GM21528 (cell line): ENCODE results near the gene SLC30A9.

Experiments used
- ATAC-seq: cut with Tn5 transposase; IDR thresholded peaks from one replicate; pipeline ENCODE4 v1.9.1; 2021; ENCODE audit warnings: mild to moderate bottlenecking, moderate library complexity; ENCODE audit not compliant: unreplicated experiment, low FRiP score

Gene SLC30A9

DNA sequence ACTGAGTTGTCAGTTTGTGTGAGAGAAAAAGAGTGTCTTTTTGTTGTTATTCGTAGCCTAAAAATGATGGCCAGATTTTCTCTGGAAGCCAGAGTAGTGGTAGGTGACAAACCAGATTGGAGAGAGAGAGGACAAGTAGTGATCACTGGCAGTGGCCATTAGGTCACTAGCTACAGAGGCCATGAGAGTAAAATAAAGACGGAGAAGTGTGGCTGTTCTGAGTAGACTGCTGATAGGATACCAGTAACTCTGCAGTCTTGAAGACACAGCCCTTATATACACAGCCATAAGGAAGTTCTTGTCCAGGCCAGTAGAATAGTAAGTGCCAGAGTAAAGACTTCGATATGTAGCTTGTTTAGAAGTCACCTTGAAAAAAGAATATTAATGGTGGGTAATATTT, 7.7 kb downstream of the SLC30A9 start:
- no peak for ATAC-seq

DNA sequence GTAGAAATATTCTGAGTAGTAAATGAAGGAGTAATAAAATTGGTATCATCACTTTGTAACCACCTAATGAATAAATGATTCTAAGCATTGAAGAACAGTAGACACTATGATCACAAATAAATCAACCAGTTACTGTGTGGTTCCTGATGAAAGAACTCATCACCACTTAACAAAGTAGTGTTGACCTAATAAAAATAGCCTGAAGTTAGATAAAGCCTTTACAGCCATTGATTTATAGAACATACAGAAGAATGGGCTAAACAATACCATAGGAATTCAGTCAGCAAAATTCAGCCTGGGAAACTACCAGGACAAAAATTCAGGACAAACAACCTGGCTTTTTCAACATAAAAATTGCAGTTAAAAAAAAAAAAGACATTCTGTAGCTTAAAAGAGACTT, 9.0 kb downstream of the SLC30A9 start:
- ATAC-seq, result no peak

DNA sequence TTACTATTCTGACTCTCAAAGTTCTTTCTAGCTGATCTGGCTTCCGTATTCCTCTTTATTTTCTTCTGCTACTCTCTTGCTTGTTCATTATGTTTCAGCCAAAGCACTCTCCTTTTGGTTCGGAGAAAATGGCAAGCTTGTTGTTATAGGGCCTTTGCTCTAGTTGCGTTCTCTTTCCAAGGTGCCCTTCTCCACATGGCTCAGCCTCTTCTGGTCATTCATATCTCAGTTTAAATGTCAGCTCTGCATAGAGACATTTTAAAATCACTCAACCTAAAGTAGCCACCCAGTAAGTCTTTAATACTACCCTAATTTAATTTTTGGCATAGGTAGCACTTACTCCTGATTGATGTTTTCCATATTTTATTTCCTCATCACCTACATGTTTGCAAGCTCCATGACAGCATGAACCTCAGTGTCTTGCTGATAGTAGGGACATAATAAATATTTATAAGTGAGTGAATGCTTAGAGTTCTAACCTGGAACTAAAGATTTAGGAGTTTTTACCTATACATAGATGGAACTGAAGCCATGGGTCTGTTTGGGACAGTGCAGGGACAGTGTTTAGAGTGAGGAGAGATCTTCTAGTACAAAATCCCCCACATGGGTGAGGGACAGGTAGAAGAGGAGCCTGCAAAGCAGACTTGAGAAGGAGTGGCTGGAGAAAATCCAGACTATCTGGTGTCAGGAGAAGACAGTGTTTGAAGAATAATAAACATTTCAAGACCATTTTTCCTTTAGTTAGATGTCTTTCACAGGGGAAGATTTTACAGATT, 17.9 kb downstream of the SLC30A9 start:
- ATAC-seq, result no peak

DNA sequence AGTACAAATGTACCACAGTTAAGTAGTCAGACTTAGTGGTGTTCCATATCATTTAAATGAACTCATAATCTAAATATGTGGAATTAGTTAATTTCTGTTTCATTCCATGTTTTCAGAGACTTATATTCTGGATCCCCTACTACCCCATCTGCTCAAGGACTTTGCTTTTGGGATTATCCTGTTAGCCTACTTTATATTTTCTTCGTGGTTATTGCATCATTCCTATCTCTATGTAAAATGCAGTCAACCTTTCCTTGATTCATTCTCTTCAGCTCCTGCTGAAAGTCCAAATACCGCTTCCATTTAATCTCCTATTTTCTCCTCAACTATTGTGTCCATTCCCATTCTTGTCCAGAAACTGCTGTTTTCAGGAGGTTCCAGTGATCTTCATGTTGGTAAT, 25.1 kb downstream of the SLC30A9 start:
- no peak for ATAC-seq

DNA sequence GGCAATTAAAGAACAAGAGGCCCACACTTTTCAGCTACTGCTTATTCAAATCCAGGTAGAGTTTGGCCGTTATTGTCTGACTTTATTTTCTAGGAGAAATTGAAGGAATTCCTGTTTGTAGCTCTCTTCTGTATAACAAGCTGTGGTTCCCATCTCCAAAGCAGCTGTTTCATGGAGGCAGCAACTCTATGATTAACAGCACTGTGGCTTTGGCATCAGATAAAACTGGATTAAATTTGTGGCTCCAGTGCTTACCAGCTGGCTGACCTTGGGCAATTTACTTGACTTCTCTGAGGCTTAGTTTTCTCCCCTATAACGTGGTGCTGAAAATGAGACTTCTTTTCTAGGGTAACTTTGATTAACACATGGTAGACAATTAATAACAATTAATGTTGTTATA, 28.1 kb downstream of the SLC30A9 start:
- no peak for ATAC-seq

DNA sequence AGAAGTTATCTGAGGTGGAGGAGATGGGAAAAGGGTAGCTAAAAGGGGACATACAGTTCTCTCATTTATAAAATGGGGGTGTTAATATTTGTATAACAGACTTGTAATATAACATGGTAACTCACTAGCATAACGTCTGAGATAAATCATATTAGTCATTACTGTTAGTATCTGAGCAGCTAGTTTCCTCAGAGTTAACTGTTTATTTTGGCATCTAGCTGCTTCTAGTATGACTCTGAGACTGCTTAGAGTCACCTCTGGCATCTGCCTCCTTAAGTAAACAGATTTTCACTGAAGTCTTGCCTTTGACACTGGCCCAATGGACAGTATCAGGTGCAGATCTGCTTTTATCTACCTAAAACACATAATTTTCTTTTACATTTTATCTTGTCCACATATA, 58.1 kb downstream of the SLC30A9 start:
- no peak for ATAC-seq

DNA sequence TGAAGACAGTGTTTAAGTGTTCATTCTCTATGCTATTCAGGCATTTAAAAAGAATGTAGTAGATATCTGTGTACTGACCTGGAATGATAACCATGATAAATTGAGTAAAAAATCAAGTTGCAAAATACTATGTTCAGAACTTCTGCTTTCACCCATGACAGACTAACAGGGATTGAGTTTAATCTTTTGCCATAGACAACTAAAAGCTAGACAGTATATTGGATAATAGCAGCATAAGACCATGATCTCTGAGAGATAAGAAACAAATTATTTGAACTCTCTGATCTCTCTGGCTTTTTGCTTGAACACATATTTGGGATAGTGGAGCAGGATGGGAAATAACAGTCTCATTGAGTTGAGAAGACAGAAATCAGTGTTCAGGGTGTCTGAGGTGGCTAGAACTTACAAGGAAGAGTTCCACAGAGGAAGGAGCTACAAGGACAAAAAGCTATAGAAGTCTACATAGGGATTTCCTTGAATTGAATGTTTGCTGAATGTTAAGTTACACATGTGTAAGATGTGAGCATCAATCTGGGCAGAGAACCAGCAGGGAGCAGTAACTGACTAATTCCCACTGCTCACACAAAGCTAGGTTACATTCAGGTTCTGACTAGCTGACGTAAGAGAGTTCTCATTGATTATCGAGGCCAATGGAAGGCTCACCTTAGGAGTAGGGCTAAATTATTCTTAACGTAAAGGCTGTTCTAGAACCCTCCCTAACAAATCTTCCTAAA, 60.4 kb downstream of the SLC30A9 start:
- ATAC-seq, result no peak

DNA sequence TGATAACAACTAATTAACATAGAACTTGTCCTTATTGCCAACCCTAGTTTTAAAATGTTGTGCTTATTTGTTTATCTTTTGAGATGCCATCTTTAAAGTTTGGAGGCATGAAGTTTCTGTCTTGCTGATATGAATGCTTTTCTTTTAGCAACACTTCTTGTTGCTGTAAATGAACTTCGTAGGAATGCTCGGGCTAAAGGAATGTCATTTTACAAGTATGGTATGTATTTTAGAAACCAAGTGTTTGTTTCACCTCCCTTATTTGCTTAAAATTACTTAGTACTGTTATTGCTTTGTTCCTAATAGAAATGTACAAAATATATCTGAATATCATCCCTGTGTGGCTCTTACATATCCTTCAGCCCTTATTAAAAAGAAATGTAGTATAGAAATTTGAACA, 76.1 kb downstream of the SLC30A9 start:
- ATAC-seq, result no peak

DNA sequence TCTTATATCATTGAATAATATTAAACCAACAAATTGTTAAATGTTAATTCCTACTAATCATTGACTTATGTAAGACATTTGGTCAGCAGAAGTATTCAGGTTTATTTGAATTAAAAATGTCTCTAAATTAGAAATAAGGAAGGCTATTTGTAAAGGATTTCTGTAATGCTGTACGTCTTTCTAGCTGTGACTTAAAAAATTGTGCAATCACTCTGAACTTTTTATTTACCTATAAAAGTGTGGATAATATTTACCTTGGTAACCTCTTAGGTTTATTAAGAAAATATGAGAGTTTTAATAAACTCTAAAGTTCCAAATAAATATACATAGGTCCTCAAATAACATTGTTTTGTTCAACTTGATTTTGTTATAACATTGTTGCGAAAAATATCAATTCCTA, 76.9 kb downstream of the SLC30A9 start:
- ATAC-seq, result no peak

DNA sequence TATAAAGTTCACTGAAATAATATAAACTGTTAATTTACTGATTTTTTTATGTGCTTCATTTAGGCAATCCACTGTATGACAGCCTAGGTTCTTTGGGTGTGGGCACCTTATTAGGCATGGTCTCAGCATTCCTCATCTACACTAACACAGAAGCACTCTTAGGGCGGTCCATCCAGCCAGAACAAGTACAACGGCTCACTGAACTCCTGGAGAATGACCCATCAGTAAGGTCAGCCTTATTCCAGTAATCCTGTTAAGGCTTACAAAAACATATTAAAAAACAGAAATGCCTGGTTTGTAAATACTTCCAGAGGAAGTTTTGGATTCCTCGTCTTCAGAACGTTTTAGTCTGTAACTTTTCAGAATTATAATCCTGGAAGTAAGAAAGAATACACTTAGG, 80.1 kb downstream of the SLC30A9 start:
- no peak for ATAC-seq

DNA sequence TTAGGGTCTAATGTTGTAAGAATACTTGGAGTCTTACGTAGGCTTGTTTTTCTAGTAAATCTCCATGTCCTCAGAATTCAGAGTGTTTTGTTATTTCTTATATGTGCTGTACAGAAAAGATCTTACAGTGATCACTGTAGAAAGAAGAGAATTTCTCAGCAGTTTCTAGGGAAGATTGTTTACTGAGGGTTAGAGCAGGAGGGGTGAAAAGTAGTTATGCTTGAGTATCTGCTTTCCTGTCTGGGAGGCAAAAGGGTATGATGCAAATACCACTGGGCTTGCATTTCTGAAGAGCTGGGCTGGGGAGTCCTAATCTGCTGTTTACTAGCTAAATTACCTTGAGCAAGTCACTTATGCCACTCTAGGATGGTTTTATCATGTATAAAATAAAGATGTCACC, 84.0 kb downstream of the SLC30A9 start:
- no peak for ATAC-seq

DNA sequence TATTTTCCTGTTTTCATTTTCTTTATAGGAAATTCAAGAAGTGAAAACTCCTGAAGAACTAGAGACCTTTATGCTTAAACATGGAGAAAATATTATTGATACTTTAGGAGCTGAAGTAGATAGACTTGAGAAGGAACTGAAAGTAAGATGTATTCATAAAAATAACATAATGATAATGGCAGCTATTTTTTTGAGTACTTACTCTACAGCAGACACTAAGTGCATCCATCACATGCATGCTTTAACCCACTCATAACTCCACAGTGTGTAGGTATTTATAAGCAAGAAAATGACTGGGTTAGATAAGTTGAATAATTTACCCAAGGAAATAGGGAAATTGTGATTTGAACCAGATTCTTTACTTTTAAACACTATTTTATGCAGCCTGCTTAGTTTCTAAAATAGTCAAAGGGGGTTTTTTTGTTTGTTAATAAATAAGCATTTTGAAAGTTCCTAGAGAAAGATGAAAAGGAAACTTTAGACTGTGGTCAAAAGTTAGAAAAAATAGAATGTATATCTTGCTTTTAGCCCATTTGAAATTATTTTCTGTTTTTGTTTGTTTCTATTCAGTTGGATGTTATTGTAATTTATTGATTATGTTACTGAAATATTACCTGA, 88.0 kb downstream of the SLC30A9 start:
- ATAC-seq, result peak; percentile 90

DNA sequence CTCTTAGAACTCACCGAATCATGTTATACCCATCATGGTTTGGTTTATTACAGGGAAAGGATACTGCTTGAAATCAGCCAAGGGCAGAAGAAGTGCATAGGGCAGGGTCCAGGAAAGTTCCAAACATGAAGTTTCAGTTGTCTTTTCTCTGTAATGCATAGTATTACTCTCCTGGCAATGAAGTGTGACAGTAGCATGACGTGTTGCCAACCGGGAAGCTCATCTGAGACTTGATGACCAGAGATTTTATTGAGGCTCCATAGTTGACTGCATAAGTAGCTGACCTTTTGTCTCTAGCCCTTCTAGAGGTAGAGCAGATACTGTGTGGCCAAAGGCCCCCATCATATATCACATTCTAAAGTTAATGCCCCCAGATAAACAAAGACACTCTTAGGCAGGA, 90.0 kb downstream of the SLC30A9 start:
- peak; percentile 40 for ATAC-seq

DNA sequence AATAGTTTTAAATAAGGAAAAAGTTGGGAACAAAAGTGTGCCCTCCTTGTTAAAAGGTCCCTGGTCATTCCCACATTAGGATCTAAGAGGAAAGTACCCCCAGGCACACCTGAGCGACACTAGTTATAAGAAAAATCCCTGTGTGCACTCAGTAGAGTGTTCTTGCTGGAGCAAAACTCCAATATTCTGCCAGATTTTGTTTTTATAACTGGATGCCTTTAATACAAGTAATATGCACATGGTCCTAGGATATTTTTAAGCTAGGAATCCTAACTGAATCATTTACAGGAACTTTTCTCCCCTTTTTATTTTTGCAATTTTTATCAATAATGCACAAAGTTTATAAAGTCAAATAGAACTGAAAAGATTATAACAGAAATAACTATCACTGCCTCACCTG, 93.5 kb downstream of the SLC30A9 start:
- ATAC-seq, result no peak

DNA sequence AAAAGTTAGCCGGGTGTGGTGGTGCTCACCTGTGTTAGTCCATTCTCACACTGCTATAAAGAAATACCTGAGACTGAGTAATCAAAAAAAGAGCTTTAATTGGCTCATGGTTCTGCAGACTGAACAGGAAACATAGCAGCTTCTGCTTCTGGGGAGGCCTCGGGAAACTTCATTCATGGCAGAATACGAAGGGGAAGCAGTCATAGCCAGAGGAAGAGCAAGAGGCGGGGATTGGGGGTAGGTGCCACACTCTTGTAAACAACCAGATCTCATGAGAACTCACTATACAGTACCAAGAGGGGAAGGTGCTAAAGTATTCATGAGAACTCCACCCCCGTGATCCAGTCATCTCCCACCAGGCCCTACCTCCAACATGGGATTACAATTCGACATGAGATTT, 98.1 kb downstream of the SLC30A9 start:
- no peak for ATAC-seq

DNA sequence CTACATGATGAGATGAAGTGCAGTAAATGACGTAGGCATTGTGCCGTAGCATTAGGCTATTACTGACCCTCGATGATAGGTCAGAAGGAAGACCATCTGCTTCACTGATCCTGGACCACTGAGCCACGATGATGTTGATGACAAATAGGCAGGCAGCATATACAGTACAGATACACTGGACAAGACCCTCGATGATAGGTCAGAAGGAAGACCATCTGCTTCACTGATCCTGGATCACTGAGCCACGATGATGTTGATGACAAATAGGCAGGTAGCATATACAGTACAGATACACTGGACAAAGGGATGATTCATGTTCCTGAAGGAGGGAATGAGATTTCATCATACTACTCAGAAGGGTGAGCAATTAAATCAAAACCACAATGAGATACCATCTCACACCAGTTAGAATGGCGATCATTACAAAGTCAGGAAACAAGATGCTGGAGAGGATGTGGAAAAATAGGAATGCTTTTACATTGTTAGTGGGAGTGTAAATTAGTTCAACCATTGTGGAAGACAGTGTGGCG, 111.2 kb downstream of the SLC30A9 start:
- ATAC-seq, result no peak

DNA sequence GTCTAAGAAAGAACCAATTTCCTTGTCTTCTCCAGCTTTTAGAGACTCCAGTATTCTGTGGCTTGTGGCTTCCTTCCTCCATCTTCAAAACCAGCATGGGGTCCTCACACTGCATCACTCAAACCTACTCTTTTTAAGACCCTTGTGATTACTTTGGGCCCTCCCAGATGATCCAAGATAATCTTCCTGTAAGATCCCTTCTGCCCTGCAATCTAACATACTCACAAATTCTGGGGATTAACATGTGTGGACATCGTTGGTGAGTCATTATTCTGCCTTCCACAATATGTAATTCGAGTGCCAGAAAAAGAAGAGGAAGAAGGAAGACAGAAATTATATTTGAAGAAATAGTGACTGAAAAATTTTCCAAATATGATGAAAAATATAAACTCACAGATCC, 114.2 kb downstream of the SLC30A9 start:
- ATAC-seq, result no peak

DNA sequence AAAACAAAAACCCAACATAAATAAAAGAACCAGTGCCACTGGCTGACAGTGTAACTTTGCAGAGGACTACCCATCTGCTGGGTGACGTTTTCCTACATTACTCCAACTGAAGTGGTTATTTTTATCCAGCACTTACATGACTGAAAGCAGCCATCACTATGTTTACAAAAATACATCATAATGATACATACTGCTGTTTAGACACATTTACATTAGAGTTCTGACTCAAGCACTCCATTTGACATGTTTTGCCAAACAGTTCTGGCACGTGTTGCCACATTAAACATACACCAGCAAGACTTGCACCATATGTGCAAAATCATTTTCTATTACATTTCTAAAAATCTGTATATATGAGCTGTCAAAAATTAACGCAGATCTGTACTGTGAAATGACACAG, 122.5 kb downstream of the SLC30A9 start:
- ATAC-seq, result no peak

DNA sequence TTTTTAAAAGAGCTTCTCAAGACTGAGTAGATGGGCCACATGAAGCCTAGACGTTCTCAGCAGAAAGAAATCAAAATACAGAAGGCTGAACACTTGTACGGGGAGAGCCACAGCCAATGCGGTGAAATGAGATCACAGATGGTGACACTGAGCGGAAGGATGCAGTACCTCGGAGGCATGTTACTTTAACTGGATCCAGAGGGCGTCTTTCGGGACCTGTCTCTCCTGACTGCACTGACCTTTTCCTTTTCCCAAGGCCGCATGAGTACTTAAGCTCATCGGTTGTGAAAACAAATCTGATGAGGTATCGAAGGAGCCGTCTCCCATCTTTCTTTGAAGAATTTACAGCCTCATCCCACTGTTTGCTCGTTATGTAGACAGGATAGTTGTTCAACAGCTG, 129.6 kb downstream of the SLC30A9 start:
- no peak for ATAC-seq

DNA sequence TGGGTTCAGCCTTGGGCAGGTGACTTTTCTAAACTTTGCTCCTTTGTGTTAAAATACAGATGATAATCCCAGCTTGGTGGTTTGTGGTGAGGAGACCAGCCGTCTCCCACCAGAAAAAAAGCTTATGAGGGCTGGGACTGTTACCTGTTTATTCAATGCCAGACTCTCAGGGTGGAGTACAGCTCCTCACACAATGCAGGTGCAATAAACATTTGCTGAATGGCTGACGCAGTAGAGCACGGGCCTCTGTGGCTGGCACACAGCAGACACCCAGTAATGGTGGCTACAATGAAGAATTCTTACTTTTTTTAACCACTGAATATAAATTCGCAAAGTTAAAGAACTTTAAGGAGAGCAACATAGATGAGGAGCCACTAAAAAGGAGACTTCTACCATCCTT, 131.9 kb downstream of the SLC30A9 start:
- no peak for ATAC-seq

DNA sequence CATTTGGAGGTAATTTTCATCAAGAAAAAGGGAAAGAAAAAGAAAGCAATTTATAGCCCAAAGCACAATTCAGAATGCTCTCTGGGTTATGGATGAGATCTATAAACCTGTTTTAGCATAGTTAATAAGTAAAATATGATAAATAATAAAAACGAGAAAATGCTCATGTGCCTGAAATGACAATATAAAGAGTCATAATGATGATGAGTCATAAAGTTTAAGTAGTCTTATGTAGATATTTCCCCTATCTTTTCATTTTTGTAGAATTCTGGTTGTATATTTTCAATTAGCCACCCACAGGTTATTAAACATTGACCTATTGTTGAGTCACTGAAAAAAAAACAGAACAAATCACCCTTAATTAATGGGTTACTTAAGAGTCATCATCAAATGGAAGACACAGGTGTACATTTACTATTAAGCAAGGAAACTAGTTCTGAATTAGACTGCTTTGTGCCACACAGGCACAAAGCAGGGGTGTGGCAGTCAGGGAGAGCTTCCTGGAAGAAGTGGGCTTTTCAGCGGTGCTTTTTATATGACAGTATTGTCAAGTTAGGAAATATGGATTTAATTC, 132.8 kb downstream of the SLC30A9 start:
- ATAC-seq, result no peak
